Loucy (cell line): ENCODE measurements around the gene ZNF304.

Experiments
- H2AFZ ChIP-seq: fragments of 200-600 bp; sonication (generic); 2 replicates; pipeline ENCODE4 v1.6.0; 2016; ENCODE audit warnings: antibody characterized with exemption, mild to moderate bottlenecking, low read length, moderate library complexity
- H3F3A ChIP-seq: fragments of 200-600 bp; 2 replicates; pipeline ENCODE4 v1.6.0; 2016; ENCODE audit warnings: antibody characterized with exemption, low read depth, mild to moderate bottlenecking
- H3K27me3 ChIP-seq: fragments of 200-600 bp; sonication (generic); 2 replicates; pipeline ENCODE4 v1.6.1; 2014; ENCODE audit warnings: low read length, mild to moderate bottlenecking; ENCODE audit not compliant: insufficient read depth, poor library complexity, severe bottlenecking
- H3K36me3 ChIP-seq: fragments of 200-600 bp; sonication (generic); 2 replicates; pipeline ENCODE4 v1.6.1; 2016; ENCODE audit warnings: low read length; ENCODE audit not compliant: insufficient read depth
- H3K4me1 ChIP-seq: fragments of 200-600 bp; sonication (generic); 2 replicates; pipeline ENCODE4 v1.5.1; 2014; ENCODE audit warnings: low read length, mild to moderate bottlenecking; ENCODE audit not compliant: insufficient read depth, poor library complexity, severe bottlenecking
- H3K4me2 ChIP-seq: fragments of 200-600 bp; sonication (generic); 2 replicates; pipeline ENCODE4 v1.6.0; 2014; ENCODE audit warnings: antibody characterized with exemption, low read length, low read depth, mild to moderate bottlenecking; ENCODE audit not compliant: poor library complexity, severe bottlenecking
- H3K4me3 ChIP-seq: fragments of 200-600 bp; sonication (generic); 2 replicates; pipeline ENCODE4 v1.5.1; 2014; ENCODE audit warnings: low read length, mild to moderate bottlenecking, mixed read lengths; ENCODE audit not compliant: poor library complexity, severe bottlenecking
- H3K79me2 ChIP-seq: fragments of 200-600 bp; sonication (generic); 2 replicates; pipeline ENCODE4 v1.6.1; 2014; ENCODE audit warnings: low read length; ENCODE audit not compliant: insufficient read depth
- H3K9ac ChIP-seq: fragments of 200-600 bp; sonication (generic); 2 replicates; pipeline ENCODE4 v1.6.0; 2014; ENCODE audit warnings: mild to moderate bottlenecking, low read depth, low read length, moderate library complexity; ENCODE audit not compliant: poor library complexity, severe bottlenecking
- H3K9me2 ChIP-seq: fragments of 200-600 bp; sonication (generic); replicated peaks from 2 replicates; pipeline ENCODE4 v1.6.1; 2016; ENCODE audit warnings: low read depth, low read length, mixed read lengths
- H3K9me3 ChIP-seq: fragments of 200-600 bp; sonication (generic); 2 replicates; pipeline ENCODE4 v1.6.1; 2014; ENCODE audit warnings: mild to moderate bottlenecking, antibody characterized with exemption, low read length, low read depth; ENCODE audit not compliant: insufficient read depth
- H4K20me1 ChIP-seq: fragments of 200-600 bp; sonication (generic); 2 replicates; pipeline ENCODE4 v1.6.0; 2014; ENCODE audit warnings: antibody characterized with exemption, low read length, mild to moderate bottlenecking; ENCODE audit not compliant: insufficient read depth, poor library complexity, severe bottlenecking
- EZH2phosphoT487 ChIP-seq: fragments of 200-600 bp; IDR thresholded peaks from 2 replicates; pipeline ENCODE4 v1.6.1; 2018; ENCODE audit warnings: antibody characterized with exemption, mild to moderate bottlenecking, moderate library complexity, borderline replicate concordance
- TF ChIP-seq, protein P1 (sequence below): fragments of 200-600 bp; sonication (generic); conservative IDR thresholded peaks from 2 replicates; pipeline ENCODE4 v1.5.1; 2014; ENCODE audit warnings: mild to moderate bottlenecking, antibody characterized with exemption, low read length

ZNF304 gene

DNA sequence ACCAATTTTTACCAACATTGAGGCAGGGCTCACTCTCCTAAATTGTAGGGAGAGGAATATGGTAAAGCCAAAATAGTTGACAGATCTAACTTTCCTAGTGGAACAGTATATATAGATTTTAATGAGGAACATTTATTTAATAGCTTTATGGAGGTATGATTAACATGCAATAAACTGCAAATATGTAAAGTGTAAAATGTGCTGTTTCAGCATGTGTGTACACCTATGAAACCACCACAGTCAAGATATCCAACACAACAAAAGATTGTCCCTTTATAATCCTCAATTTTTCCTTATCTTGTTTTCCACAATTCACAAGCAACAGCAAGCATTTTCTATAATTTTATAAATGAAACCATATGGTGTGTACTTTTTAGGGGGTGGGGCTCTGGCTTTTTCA is 8.2 kb downstream of the ZNF304 start:
- no peaks in the 10 kb centered on the region for H3K9me2 ChIP-seq
- H3K36me3 ChIP-seq, result peaks cover 34% of the 10 kb centered on the region; the same call in 1 of the 2 replicates
- no peaks in the 10 kb centered on the region for H3K27me3 ChIP-seq
- H3K79me2 ChIP-seq, result peaks cover 9% of the 10 kb centered on the region
- no peaks in the 10 kb centered on the region for H3K9me3 ChIP-seq
- H3K4me3 ChIP-seq, result no peak overlapping the region
- H3K9ac ChIP-seq, result no peak overlapping the region
- H4K20me1 ChIP-seq, result peaks cover 4% of the 10 kb centered on the region
- H2AFZ ChIP-seq, result no peak overlapping the region
- H3K4me1 ChIP-seq, result peaks cover 9% of the 10 kb centered on the region
- TF ChIP-seq EZH2phosphoT487, result no peak
- TF ChIP-seq, protein P1, sequence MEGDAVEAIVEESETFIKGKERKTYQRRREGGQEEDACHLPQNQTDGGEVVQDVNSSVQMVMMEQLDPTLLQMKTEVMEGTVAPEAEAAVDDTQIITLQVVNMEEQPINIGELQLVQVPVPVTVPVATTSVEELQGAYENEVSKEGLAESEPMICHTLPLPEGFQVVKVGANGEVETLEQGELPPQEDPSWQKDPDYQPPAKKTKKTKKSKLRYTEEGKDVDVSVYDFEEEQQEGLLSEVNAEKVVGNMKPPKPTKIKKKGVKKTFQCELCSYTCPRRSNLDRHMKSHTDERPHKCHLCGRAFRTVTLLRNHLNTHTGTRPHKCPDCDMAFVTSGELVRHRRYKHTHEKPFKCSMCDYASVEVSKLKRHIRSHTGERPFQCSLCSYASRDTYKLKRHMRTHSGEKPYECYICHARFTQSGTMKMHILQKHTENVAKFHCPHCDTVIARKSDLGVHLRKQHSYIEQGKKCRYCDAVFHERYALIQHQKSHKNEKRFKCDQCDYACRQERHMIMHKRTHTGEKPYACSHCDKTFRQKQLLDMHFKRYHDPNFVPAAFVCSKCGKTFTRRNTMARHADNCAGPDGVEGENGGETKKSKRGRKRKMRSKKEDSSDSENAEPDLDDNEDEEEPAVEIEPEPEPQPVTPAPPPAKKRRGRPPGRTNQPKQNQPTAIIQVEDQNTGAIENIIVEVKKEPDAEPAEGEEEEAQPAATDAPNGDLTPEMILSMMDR, result no peak
- H3K4me2 ChIP-seq, result no peak overlapping the region
- no peaks in the 10 kb centered on the region; the same call in 1 of the 2 replicates for H3F3A ChIP-seq

DNA sequence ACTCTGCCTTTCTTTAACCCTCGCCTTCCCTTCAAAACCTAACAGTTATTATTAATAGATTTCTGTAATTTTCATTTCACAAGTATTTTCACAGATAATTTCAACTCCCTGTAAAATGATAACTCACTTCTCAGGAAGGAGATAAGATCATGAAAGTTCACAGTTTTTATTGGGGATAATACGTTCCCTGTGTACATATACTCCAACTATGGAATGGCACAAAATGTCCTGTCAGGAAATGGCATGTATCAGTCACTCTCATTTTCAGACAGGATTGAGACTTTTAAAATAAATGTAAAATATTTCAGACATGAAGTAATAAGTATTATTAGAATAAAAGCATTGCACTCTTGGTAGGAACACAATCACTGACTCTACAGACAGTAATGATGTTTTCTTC is 11.3 kb downstream of the ZNF304 start:
- Histone ChIP-seq H4K20me1 (peaks cover 5% of the 10 kb centered on the region), H3K79me2 (peaks cover 14% of the 10 kb centered on the region), H3K27me3 (no peaks in the 10 kb centered on the region), H3K9me3 (no peaks in the 10 kb centered on the region), H3K36me3 (peaks cover 6% of the 10 kb centered on the region; the same call in 1 of the 2 replicates), H3K9ac (peak overlapping the region; percentile 80), H3K9me2 (no peaks in the 10 kb centered on the region), H3K4me1 (peaks cover 9% of the 10 kb centered on the region), H3F3A (no peaks in the 10 kb centered on the region; the same call in 1 of the 2 replicates), H3K4me2 (peak overlapping the region; percentile 87), H3K4me3 (peak overlapping the region; percentile 80), H2AFZ (peak overlapping the region; percentile 97)
- TF ChIP-seq EZH2phosphoT487, result no peak
- TF ChIP-seq, protein P1, result no peak

- H3K27me3 ChIP-seq, result no peaks in the 10 kb centered on the region
- H3F3A ChIP-seq, result no peaks in the 10 kb centered on the region; the same call in 1 of the 2 replicates
- peaks cover 14% of the 10 kb centered on the region for H3K79me2 ChIP-seq
- H3K9me3 ChIP-seq, result no peaks in the 10 kb centered on the region
- TF ChIP-seq, protein P1, result no peak
- TF ChIP-seq EZH2phosphoT487, result no peak
- peak within 1 kb of the TSS; percentile 80 for H3K4me3 ChIP-seq
- H3K36me3 ChIP-seq, result no peaks in the 10 kb centered on the region; the same call in 1 of the 2 replicates
- peak within 1 kb of the TSS; percentile 97 for H2AFZ ChIP-seq
- peaks cover 9% of the 10 kb centered on the region for H3K4me1 ChIP-seq
- H4K20me1 ChIP-seq, result peaks cover 5% of the 10 kb centered on the region
- no peaks in the 10 kb centered on the region for H3K9me2 ChIP-seq
- peak within 1 kb of the TSS; percentile 80 for H3K9ac ChIP-seq
- peak within 1 kb of the TSS; percentile 87 for H3K4me2 ChIP-seq
These were observed 12.1 kb downstream of the ZNF304 start, which contains the start of the genes TRAPPC2B and ZNF547 for GRCh38 chr19:57362997-57363687. TRAPPC2B (plus strand) TSS chr19:57363551; CDS start chr19:57364834, 1,283 bp downstream. ZNF547 (plus strand) TSS chr19:57363551; CDS start chr19:57368556, 5,005 bp downstream.
